CD4-positive, CD25-positive, alpha-beta regulatory T cell (primary cell): Measurements from ENCODE around the gene DHX15. TPM values are rescaled to one million over a fixed set of nuclear protein-coding genes. Genes with fewer than 3 reads are reported as not detected.

Source experiments
- ATAC-seq, 2 donors: fragments of 150-1000 bp; cut with Tn5 transposase; one replicate each; pipeline ENCODE4 v1.10.0; 2021; ENCODE audit warnings: low read depth in 2 of 2, moderate number of reproducible peaks in 2 of 2, moderate library complexity in 1 of 2
- DNase-seq, 3 donors: peaks; one replicate each; pipeline versions ENCODE4 v3.0.0 to v3.0.0-alpha.2; 2012 to 2022; ENCODE audit warnings: mixed read lengths in 1 of 3
- H3K27ac ChIP-seq: one replicate; pipeline ENCODE4 v1.7.0; 2013; ENCODE audit warnings: mild to moderate bottlenecking, low read length; ENCODE audit not compliant: insufficient read depth, poor library complexity, severe bottlenecking
- H3K27me3 ChIP-seq: one replicate; pipeline ENCODE4 v1.7.0; 2013; ENCODE audit warnings: low read length; ENCODE audit not compliant: control insufficient read depth, insufficient read depth
- H3K36me3 ChIP-seq: one replicate; pipeline ENCODE4 v1.7.0; 2013; ENCODE audit warnings: mild to moderate bottlenecking, low read length, moderate library complexity; ENCODE audit not compliant: control insufficient read depth, insufficient read depth
- H3K4me1 ChIP-seq: 2 replicates; pipeline ENCODE4 v1.7.0; 2013; ENCODE audit warnings: mild to moderate bottlenecking, low read length; ENCODE audit not compliant: insufficient read depth, control insufficient read depth, poor library complexity, severe bottlenecking
- H3K4me3 ChIP-seq: one replicate; pipeline ENCODE4 v1.7.0; 2013; ENCODE audit warnings: low read depth, mild to moderate bottlenecking, low read length, moderate library complexity
- H3K9me3 ChIP-seq, 2 experiments: 1 replicate in 1 of 2; 2 replicates in 1 of 2; pipeline ENCODE4 v1.7.0; 2013; ENCODE audit warnings: low read length in 2 of 2, mild to moderate bottlenecking in 1 of 2, moderate library complexity in 1 of 2; ENCODE audit not compliant: control insufficient read depth in 2 of 2
- H3K27ac Mint-ChIP-seq, 3 donors: one replicate each; pipeline ENCODE4 v1.8.0; 2020 to 2022; ENCODE audit warnings: mild to moderate bottlenecking in 3 of 3, mixed read lengths in 3 of 3, moderate library complexity in 2 of 3
- H3K27me3 Mint-ChIP-seq: one replicate; pipeline ENCODE4 v1.8.0; 2022; ENCODE audit warnings: mild to moderate bottlenecking, mixed read lengths
- H3K36me3 Mint-ChIP-seq: one replicate; pipeline ENCODE4 v1.8.0; 2020; ENCODE audit warnings: mixed read lengths
- H3K4me1 Mint-ChIP-seq, 4 donors: one replicate each; pipeline ENCODE4 v1.8.0; 2020 to 2022; ENCODE audit warnings: mixed read lengths in 4 of 4, mild to moderate bottlenecking in 1 of 4
- H3K4me3 Mint-ChIP-seq, 4 donors: one replicate each; pipeline ENCODE4 v1.8.0; 2020 to 2022; ENCODE audit warnings: mild to moderate bottlenecking in 4 of 4, mixed read lengths in 4 of 4, moderate library complexity in 3 of 4
- H3K9me3 Mint-ChIP-seq, 7 donors: one replicate each; pipeline ENCODE4 v1.8.0; 2020 to 2022; ENCODE audit warnings: mixed read lengths in 7 of 7, mild to moderate bottlenecking in 3 of 7, moderate library complexity in 2 of 7
- polyA plus RNA-seq, 4 donors: library from polyadenylated mRNA; unstranded; fragments of 300-500 nt; fragmentation: Illumina TruSeq; gene quantifications; one replicate each; pipeline ENCODE4 v1.2.3, GENCODE V29; 2021
- total RNA-seq: library from RNA; stranded (reverse); gene quantifications from one replicate; pipeline ENCODE4 v1.2.3, GENCODE V29; 2022

Gene DHX15
- total and polyA plus RNA-seq, 5 donors from 2014 or later = 43.2 to 169 (median 50.7) TPM

- peaks cover 13% of the 10 kb centered on the region for H3K36me3 ChIP-seq
- H3K27me3 Mint-ChIP-seq = no peaks in the 10 kb centered on the region
- no peak overlapping the region for H3K27ac ChIP-seq
- peaks cover 24% of the 10 kb centered on the region for H3K36me3 Mint-ChIP-seq
- DNase-seq (no peak), ATAC-seq (no peak)
- H3K27me3 ChIP-seq = no peaks in the 10 kb centered on the region
- no peak overlapping the region for H3K4me3 Mint-ChIP-seq
- no peak overlapping the region for H3K27ac Mint-ChIP-seq
- no peaks in the 10 kb centered on the region for H3K9me3 ChIP-seq
- H3K4me1 ChIP-seq = no peaks in the 10 kb centered on the region
- no peaks in the 10 kb centered on the region for H3K9me3 Mint-ChIP-seq
- H3K4me1 Mint-ChIP-seq = peaks cover 9 to 13% (median 12%) of the 10 kb centered on the region in 4 donors
- H3K4me3 ChIP-seq = no peak overlapping the region
These were observed 67.4 kb downstream of the DHX15 start for GRCh38 chr4:24516926-24517325.

- H3K36me3 Mint-ChIP-seq = peaks cover 16% of the 10 kb centered on the region
- H3K27me3 Mint-ChIP-seq = no peaks in the 10 kb centered on the region
- Histone ChIP-seq H3K9me3 (no peaks in the 10 kb centered on the region), H3K4me1 (no peaks in the 10 kb centered on the region), H3K27ac (no peak overlapping the region), H3K4me3 (no peak overlapping the region), H3K27me3 (no peaks in the 10 kb centered on the region), H3K36me3 (peaks cover 13% of the 10 kb centered on the region)
- no peak overlapping the region for H3K4me3 Mint-ChIP-seq
- no peak for ATAC-seq
- H3K4me1 Mint-ChIP-seq = peaks cover 4 to 5% (median 4%) of the 10 kb centered on the region in 4 donors
- H3K27ac Mint-ChIP-seq = peak overlapping the region in 1 of 3 donors; percentile 34
- no peaks in the 10 kb centered on the region for H3K9me3 Mint-ChIP-seq
- DNase-seq = no peak
These were observed 68.7 kb downstream of the DHX15 start for GRCh38 chr4:24515698-24516097.

- H3K27me3 ChIP-seq = no peaks in the 10 kb centered on the region
- Mint-ChIP-seq H3K27ac (no peak overlapping the region), H3K9me3 (no peaks in the 10 kb centered on the region), H3K4me3 (no peak overlapping the region), H3K36me3 (peaks cover 13% of the 10 kb centered on the region), H3K27me3 (no peaks in the 10 kb centered on the region), H3K4me1 (peaks cover under 1 to 4% (median 2%) of the 10 kb centered on the region in 4 donors)
- DNase-seq = no peak
- H3K4me3 ChIP-seq = no peak overlapping the region
- peaks cover 9% of the 10 kb centered on the region for H3K36me3 ChIP-seq
- no peak for ATAC-seq
- no peaks in the 10 kb centered on the region for H3K9me3 ChIP-seq
- no peak overlapping the region for H3K27ac ChIP-seq
- no peaks in the 10 kb centered on the region for H3K4me1 ChIP-seq
These were observed 69.5 kb downstream of the DHX15 start for GRCh38 chr4:24514808-24515207.

GRCh38 chr4:24513718-24514117, 70.6 kb downstream of the DHX15 start:
- no peaks in the 10 kb centered on the region for H3K9me3 ChIP-seq
- ATAC-seq = no peak
- H3K36me3 ChIP-seq = peaks cover 4% of the 10 kb centered on the region
- peaks cover 0 to 4% (median 1%) of the 10 kb centered on the region in 4 donors for H3K4me1 Mint-ChIP-seq
- no peak overlapping the region for H3K27ac Mint-ChIP-seq
- H3K4me1 ChIP-seq = no peaks in the 10 kb centered on the region
- H3K36me3 Mint-ChIP-seq = peaks cover 11% of the 10 kb centered on the region
- H3K4me3 ChIP-seq = no peak overlapping the region
- H3K4me3 Mint-ChIP-seq = no peak overlapping the region
- H3K9me3 Mint-ChIP-seq = no peaks in the 10 kb centered on the region
- no peaks in the 10 kb centered on the region for H3K27me3 Mint-ChIP-seq
- H3K27me3 ChIP-seq = no peaks in the 10 kb centered on the region
- DNase-seq = no peak
- H3K27ac ChIP-seq = no peak overlapping the region

- Histone ChIP-seq H3K9me3 (no peaks in the 10 kb centered on the region), H3K4me3 (no peak overlapping the region), H3K4me1 (no peaks in the 10 kb centered on the region), H3K27me3 (no peaks in the 10 kb centered on the region), H3K27ac (no peak overlapping the region), H3K36me3 (no peaks in the 10 kb centered on the region)
- DNase-seq (no peak), ATAC-seq (no peak)
- Mint-ChIP-seq H3K9me3 (no peaks in the 10 kb centered on the region), H3K27me3 (no peaks in the 10 kb centered on the region), H3K4me3 (no peak overlapping the region), H3K36me3 (peaks cover 5% of the 10 kb centered on the region), H3K4me1 (no peaks in the 10 kb centered on the region), H3K27ac (no peak overlapping the region)
These were observed 72.8 kb downstream of the DHX15 start for GRCh38 chr4:24511371-24512063.

GRCh38 chr4:24510091-24510490, 74.3 kb downstream of the DHX15 start:
- H3K27ac Mint-ChIP-seq = no peak overlapping the region
- Histone ChIP-seq H3K36me3 (no peaks in the 10 kb centered on the region), H3K27me3 (no peaks in the 10 kb centered on the region), H3K9me3 (no peaks in the 10 kb centered on the region), H3K4me3 (no peak overlapping the region), H3K27ac (no peak overlapping the region), H3K4me1 (no peaks in the 10 kb centered on the region)
- no peak overlapping the region for H3K4me3 Mint-ChIP-seq
- no peaks in the 10 kb centered on the region for H3K9me3 Mint-ChIP-seq
- no peaks in the 10 kb centered on the region for H3K27me3 Mint-ChIP-seq
- H3K36me3 Mint-ChIP-seq = peaks cover 5% of the 10 kb centered on the region
- DNase-seq = no peak
- ATAC-seq = no peak
- H3K4me1 Mint-ChIP-seq = no peaks in the 10 kb centered on the region

GRCh38 chr4:24508541-24508940, 75.8 kb downstream of the DHX15 start:
- Mint-ChIP-seq H3K4me1 (no peaks in the 10 kb centered on the region), H3K4me3 (no peak overlapping the region), H3K36me3 (no peaks in the 10 kb centered on the region), H3K9me3 (no peaks in the 10 kb centered on the region), H3K27ac (no peak overlapping the region), H3K27me3 (no peaks in the 10 kb centered on the region)
- no peaks in the 10 kb centered on the region for H3K4me1 ChIP-seq
- no peak overlapping the region for H3K4me3 ChIP-seq
- no peaks in the 10 kb centered on the region for H3K9me3 ChIP-seq
- no peaks in the 10 kb centered on the region for H3K36me3 ChIP-seq
- H3K27ac ChIP-seq = no peak overlapping the region
- DNase-seq (no peak), ATAC-seq (no peak)
- no peaks in the 10 kb centered on the region for H3K27me3 ChIP-seq

- Histone ChIP-seq H3K27ac (no peak overlapping the region), H3K36me3 (no peaks in the 10 kb centered on the region), H3K9me3 (no peaks in the 10 kb centered on the region), H3K27me3 (no peaks in the 10 kb centered on the region), H3K4me1 (no peaks in the 10 kb centered on the region), H3K4me3 (no peak overlapping the region)
- H3K27me3 Mint-ChIP-seq = no peaks in the 10 kb centered on the region
- no peak for DNase-seq
- H3K36me3 Mint-ChIP-seq = no peaks in the 10 kb centered on the region
- H3K9me3 Mint-ChIP-seq = no peaks in the 10 kb centered on the region
- no peak overlapping the region for H3K27ac Mint-ChIP-seq
- ATAC-seq = no peak
- H3K4me1 Mint-ChIP-seq = no peaks in the 10 kb centered on the region
- no peak overlapping the region for H3K4me3 Mint-ChIP-seq
These were observed 76.9 kb downstream of the DHX15 start for GRCh38 chr4:24507439-24507838.
